GM21723 (cell line): Measurements from ENCODE around the gene TMEM203.
"Not testable (repeated sequence)": the region's sequence is repeated elsewhere in the genome, so short reads cannot be mapped to it uniquely, and the experiment has no call there.

Source experiments
- ATAC-seq: cut with Tn5 transposase; IDR thresholded peaks from one replicate; pipeline ENCODE4 v1.9.1; 2021; ENCODE audit warnings: mild to moderate bottlenecking, moderate library complexity; ENCODE audit not compliant: unreplicated experiment

Gene TMEM203

DNA sequence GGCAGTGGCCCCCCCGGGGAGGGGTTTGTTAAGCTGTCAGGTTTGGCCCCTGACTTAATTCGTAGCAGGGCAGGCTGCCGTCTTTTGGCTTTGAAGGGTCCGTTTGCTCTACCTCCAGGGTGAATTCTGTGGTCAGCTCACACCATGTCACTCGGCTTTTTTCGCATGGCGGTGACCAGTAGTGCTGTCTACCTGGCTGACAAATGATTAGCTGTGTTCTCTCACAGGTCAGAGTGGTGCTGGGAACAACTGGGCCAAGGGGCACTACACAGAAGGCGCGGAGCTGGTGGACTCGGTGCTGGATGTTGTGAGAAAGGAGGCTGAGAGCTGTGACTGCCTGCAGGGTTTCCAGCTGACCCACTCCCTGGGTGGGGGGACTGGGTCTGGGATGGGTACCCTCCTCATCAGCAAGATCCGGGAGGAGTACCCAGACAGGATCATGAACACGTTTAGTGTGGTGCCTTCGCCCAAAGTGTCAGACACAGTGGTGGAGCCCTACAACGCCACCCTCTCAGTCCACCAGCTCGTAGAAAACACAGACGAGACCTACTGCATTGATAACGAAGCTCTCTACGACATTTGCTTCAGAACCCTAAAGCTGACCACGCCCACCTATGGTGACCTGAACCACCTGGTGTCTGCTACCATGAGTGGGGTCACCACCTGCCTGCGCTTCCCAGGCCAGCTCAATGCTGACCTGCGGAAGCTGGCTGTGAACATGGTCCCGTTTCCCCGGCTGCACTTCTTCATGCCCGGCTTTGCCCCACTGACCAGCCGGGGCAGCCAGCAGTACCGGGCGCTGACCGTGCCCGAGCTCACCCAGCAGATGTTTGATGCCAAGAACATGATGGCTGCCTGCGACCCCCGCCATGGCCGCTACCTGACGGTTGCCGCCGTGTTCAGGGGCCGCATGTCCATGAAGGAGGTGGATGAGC, 37.1 kb upstream of the TMEM203 start:
- no peak for ATAC-seq

DNA sequence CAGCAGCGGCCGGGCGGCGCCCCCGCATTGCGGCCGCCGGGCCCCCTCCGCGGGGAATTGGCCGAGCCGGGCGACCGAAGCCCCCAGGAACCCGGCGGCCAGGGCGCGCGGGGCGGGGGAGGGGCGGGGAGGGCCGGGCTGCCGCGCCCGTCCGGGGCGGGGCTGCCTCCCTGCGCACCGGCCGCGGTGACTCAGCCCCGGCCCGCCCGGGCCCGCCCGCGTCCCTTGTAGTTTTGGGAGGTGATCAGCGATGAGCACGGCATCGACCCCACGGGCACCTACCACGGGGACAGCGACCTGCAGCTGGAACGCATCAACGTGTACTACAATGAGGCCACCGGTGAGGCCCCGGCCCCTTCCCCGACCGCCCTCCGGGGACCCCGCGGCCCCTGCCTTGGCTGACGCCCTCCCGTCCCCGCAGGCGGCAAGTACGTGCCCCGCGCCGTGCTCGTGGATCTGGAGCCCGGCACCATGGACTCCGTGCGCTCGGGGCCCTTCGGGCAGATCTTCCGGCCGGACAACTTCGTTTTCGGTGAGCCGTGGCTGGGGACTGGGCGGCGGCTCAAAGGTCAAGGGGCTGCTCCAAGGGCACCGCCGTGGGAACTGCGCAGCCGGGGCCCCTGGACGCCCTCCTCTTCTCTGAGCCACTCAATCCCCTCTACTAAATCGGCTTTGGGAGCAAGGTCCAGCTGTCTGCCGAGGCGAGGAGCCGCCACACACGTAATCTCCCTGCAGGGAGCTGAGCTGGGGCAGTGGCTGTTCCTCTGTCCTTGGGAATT, 36.2 kb upstream of the TMEM203 start:
- peak; percentile 11 for ATAC-seq

DNA sequence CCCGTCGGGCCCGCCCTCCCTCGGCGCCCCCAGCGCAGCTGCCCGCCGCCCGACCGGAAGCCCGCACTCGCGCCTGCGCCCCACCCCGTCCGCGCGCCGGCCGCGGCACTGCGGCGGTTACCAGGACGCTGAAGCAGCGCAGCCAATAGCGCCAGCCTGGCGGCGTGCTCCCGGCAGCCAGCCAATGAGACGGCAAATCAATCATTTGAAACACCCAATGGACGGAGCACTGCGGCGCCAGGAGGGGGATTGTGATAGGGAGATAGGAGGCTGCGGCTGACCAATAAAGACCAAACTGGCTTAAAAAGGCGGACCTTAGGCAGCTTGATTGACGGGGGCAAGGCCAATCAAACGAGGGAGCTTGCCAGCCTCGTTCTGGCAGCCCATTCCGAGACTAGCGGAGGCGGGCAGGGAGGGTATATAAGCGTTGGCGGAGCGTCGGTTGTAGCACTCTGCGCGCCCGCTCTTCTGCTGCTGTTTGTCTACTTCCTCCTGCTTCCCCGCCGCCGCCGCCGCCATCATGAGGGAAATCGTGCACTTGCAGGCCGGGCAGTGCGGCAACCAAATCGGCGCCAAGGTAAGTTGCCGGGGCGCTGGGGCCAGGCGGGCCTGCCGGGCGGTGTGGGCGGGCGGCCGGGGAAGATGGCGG, 35.5 kb upstream of the TMEM203 start, which contains the start of gene TUBB4B:
TUBB4B (plus strand) TSS at position 447 of the 649 bp plus-strand sequence; CDS start at position 521, 74 bp downstream.
- ATAC-seq: peak; percentile 71

DNA sequence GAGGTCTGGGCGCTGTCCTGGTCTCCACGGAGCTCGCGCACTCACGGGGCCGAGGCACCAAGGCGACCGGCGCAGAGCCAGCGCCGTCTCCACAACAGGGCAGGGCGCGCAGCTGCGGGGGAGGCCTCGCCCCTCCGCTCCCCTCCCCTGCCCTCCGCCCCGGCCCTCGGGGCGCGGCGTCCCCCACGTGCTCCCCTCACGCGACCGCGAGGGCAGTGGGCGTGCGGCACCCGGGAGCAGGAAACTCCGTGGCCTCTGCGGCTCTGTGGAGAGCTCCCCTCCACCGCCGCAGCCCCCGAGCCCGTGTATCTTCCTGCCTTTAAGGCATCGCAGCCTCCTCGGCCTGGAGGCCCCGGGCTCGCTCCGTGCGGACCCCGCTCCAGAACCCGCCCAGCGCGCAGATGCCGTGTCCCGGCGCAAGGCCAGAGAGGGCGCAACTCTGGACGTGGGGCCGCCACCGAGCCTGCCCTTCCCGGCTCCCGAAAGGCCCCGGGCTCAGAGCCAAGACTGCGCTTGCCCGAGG, 34.9 kb upstream of the TMEM203 start:
- peak; percentile 22 for ATAC-seq

DNA sequence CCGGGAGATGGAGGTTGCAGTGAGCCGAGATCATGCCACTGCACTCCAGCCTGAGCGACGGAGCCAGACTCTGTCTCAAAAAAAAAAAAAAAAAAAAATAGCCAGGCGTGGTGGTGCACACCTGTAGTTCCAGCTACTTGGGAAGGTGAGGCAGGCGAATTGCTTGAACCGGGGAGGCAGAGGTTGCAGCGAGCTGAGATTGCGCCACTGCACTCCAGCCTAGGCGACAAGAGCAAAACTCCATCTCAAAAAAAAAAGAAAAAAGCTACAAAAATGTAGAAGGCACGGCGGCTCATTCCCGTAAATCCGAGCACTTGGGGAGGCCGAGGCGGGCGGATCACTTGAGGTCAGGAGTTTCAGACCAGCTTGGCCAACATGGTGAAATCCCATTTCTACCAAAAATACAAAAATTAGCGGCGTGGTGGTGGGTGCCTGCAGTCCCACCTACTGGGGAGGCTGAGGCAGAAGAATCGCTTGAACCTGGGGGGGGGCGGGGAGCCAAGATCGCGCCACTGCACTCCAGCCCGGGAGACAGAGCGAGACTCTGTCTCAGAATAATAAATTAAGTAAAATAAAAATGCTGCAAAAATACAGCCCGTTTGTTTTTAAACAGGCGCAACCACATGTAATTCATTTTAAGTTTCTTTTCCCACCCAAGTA, 34.2 kb upstream of the TMEM203 start:
- ATAC-seq: not testable (repeated sequence)

DNA sequence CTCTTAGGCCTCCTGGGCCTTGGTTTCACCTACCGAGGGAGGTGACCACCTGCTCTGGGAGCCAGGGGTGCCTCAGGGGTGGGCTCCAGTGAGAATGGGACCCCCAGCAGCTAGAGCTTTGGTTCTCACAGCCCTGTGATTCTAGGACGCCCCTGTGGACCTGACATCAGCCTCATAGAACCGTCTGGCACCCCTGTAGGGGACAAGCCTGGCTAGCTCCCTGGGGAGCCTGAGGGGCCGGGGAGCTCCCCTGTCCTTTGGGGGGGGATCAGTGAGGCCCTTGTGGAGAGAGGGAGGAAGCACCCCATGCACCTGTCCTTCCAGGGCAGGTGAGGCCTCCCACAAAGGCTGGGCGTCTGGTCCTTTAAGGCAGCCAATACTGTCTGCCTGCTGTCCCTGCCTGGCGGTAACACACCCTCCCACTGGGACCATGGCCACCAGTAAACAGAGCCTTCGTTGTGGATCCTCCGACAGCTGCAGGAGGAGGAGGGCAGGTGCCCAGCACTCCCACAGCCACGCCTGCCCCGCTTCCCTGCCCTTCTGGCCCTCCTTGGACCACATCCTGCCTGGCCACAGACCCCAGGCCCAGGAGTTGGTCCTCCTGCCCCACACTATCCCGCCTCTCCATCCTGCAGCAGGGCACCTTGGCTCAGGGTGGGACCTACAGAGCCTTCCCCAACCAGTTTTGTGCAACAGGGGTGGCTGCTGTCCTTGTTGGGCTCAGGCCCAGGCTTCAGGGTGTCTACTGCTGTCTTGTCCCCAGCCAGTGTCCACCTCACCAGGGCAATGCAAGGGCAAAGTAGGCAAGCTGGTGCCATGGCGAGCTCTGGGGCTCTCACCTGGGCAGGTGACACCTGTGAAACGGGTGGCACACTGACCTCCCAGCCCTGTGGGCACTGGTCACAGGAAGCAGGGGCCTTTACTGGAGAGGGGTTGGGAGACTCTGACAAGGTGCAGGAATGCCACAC, 32.6 kb upstream of the TMEM203 start:
- ATAC-seq: no peak

DNA sequence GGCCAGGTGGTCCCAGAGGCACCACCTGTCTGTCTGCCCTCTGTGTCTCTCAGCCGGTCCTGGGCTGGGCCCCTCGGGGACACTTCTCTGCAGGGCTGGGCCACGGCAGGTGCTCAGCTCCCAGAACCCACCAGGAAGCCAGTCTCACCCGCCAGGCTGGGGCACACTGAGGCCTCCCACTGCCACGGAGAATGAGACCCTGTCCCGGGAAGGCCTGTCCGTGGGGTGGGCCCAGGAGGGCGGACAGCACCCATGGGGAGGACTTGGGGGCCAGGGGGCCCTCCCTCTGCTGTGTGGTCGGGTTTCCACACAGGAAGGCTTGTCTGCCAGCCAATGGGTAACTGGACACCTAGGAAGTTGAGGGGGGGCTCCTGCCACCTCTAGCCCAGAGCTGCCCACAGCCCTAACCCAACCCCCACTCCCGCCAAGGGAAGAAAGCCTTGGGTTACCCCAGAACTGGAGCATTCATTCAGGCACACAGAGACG, 31.5 kb upstream of the TMEM203 start:
- ATAC-seq: no peak

DNA sequence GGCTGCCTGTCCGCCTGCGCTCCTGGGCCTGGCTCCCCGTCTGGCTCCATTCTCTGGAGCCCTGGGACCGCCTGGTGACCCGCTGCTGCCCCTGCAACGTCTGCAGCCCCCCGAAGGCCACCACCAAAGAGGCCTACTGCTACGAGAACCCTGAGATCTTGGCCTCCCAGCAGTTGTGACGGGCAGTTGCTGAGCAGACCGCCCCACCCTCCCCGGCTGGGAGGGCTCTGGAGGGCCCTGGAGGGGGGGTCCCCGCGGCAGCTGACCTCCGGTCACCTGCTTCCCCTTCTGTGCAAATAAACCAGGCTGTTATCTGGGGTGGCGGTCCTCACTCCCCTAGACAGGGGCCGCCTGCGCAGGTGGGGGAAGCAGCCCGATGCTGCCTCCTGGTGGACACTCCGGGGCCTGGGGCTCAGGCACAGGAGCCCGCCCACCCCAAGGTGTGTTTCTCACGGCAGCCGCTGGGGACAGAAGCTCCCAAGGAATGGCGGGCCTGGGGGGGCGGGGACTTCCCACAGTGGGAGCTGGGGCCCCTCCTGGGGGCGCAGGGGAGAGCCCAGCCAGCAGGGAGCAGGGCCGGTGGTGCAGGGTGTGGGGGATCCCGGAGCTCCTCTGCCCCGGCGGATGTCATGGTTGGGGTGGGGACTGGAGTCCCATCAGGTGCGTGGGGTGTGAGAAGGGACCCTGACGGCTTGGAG, 30.9 kb upstream of the TMEM203 start:
- no peak for ATAC-seq

DNA sequence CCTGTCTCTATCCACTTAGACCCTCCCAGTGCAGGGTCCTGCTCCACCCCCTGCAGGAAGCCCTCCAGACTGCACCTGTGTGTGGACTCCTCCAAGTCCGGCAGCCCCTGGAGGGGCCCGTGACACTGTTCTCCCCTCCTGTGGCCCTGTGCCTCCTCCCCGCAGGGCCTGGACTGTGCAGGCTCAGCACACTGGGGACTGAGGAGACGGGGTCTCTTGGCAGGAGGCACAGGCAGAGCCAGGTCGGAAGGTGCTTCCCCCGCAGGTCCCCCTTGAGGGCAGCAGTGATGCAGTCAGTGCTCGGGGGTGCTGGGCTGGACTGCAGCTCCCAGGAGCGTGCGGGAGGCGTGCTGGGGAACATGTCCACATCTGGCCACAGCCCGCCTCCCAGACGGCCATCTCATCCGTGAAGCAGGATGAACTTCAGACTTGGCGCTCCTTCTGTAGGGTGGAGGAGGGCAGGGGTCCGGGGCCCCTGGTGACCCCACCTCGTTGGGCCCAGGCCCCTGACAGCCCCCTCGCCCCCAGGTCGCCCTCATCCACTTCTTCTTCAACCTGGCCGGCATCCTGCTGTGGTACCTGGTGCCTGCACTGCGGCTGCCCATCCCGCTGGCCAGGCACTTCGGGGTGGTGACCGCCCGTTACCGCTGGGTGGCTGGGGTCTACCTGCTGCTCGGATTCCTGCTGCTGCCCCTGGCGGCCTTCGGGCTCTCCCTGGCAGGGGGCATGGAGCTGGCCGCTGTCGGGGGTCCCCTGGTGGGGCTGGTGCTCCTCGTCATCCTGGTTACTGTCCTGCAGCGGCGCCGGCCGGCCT, 30.2 kb upstream of the TMEM203 start:
- ATAC-seq: no peak

DNA sequence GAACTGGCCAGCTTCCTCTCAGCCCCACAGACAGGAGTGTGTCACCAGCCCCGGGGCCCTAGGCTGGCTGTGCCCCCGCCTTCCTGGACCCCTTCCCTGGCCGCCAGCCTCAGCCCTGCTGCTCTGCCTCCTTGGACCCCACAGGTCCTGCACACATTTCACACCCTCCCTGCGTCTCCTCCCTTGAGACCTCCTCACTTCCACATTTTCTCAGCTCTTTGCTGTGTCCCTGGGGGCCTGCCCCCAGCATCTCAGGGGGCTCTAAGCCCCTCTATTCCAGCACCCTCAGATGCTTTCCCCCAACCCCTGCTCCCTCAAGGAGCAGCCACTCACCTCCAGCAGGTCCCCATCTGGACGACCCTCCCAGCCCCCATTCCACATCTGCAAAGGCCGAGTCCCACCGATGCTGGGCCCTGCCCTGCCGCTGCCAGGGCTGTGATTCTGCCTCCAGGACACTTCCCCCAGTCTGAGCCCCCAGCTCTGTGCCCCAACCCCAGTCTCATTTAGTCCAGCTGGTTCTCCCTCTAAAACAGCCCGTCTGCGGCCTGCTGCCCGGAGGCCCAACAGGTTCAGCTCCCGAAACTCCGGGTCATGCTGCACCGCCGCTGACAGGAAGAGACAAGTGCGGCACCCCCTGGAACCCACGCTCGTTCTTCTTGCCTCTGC, 29.4 kb upstream of the TMEM203 start:
- no peak for ATAC-seq

DNA sequence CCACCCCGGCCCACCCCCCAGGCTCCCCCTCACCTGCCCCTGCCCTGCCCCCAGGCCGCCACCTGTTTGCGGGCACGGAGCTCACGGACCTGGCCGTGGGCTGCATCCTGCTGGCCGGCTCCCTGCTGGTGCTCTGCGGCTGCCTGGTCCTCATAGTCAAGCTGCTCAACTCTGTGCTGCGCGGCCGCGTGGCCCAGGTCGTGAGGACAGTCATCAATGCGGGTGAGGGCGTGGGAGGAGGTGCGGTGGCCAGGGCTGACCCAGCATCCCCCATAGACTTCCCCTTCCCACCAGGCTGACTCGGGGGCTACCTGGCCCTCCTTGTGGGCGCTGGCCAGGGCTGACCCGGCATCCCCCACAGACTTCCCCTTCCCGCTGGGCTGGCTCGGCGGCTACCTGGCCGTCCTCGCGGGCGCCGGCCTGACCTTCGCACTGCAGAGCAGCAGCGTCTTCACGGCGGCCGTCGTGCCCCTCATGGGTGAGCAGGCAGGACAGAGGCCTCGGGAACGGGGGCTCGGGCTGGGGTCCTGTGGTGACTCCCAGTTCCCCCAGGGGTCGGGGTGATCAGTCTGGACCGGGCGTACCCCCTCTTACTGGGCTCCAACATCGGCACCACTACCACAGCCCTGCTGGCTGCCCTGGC, 28.7 kb upstream of the TMEM203 start:
- ATAC-seq: no peak

DNA sequence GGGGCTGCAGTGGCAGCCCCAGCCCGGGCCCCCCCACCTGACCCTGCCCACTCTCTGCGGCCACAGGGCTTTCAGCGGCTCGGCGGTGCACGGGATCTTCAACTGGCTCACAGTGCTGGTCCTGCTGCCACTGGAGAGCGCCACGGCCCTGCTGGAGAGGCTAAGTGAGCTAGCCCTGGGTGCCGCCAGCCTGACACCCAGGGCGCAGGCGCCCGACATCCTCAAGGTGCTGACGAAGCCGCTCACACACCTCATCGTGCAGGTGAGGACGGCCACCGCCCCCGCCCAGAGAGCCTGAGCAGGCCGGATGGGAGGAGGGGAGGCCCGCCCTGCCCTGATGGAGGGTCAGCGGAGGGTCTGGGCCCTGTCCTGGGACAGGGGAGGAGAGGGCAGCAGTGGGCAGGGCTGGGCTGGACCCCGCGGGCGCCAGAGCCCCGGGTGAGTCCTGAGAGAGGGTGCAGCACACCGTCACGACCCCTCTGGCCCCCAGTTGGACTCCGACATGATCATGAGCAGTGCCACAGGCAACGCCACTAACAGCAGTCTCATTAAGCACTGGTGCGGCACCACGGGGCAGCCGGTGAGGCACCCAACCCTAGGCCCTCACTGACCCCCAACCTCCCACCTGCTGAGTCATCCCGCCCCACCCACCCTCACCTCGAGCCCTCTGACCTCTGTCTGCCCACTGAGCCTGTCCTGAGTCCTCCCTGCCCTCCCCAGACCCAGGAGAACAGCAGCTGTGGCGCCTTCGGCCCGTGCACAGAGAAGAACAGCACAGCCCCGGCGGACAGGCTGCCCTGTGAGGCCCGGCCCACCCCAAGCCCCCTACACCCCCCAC, 27.9 kb upstream of the TMEM203 start:
- ATAC-seq: no peak

DNA sequence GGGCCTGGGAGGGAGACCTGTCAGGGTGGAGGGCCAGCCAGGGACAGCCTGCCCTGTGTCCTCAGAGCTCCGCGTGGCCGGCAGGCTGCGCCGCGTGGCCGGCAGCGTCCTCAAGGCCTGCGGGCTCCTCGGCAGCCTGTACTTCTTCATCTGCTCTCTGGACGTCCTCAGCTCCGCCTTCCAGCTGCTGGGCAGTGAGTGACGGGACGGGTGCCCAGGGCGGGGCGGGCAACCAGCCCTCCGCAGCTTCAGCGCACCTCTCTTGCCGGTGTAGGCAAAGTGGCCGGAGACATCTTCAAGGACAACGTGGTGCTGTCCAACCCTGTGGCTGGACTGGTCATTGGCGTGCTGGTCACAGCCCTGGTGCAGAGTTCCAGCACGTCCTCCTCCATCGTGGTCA, 27.1 kb upstream of the TMEM203 start:
- no peak for ATAC-seq

DNA sequence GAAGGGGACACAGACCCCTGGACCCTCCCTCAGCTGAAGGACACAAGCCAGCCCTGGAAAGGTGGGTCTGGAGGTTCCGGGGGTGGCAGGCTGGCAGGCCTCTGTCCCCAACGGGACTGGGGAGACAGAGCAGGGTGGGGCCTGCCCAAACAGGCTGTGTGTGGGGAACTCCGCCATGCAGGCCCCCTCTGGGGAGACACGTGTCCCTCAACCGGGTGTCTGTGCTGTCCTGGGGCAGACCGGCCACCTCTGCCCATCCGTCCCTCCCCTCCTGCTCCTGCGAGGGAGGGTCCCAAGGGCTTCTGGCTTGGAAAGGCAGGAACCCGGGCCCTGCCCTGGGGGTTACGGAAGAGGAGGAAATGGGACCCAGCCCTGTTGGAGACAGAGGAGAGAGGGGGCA, 26.7 kb upstream of the TMEM203 start:
- no peak for ATAC-seq

DNA sequence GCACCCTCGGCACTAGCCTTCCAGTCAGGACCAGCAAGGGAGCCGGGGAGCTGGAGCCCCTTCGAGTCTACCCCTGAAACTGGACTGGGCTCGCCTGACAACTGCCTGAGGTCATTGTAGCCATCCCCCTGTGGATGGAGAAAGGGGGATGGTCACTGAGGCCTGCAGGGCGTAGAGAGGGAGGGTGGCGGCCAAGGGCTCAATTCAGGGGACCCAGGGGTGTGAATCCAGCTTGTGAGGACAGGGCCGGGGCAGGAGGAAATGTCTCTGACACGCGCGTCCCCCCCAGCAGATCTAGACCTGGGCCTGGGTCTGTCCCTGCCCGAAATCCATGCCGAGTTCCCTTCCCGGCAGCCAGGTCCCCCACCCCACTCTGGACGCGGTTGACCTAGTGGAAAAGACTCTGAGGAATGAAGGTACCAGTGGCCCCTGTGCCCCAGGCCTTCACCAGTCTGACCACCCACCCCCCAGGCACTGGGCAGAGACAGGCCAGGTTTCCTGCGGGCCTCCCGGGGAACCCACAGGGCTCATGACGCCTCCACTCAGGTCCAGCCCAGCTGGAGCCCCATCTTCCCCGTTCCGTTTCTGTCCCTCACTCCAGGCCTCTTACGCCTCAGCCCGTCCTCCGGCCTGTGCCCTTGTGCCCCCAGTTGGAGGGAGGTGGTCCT, 26.1 kb upstream of the TMEM203 start:
- ATAC-seq: no peak
